GM18870 (cell line): ENCODE data around the gene ABCA1.
"Not testable (repeated sequence)": the region's sequence is repeated elsewhere in the genome, so short reads cannot be mapped to it uniquely, and the experiment has no call there.

ENCODE experiments used
- ATAC-seq: cut with Tn5 transposase; IDR thresholded peaks from one replicate; pipeline ENCODE4 v1.9.1; 2021; ENCODE audit warnings: moderate library complexity; ENCODE audit not compliant: unreplicated experiment

The ABCA1 gene

DNA sequence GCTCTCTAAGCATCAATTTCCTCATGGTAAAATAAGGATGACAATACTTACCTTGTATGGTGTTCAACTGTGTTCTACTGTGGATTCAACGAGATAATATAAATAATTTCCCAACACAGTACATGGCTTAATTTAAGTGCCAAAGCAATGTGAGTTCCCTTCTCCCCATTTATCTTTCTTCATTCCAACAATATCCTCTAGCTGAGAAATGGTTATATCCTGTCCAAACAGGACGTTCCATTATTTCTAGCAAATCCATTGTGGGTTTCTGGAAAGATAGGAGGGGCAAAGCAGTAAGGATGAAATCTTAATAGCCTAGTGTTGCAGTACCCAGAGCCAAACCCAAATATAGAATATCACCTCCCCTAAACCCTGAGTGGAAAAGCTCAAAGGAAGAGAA is 22.0 kb downstream of the ABCA1 start:
- ATAC-seq, result no peak

DNA sequence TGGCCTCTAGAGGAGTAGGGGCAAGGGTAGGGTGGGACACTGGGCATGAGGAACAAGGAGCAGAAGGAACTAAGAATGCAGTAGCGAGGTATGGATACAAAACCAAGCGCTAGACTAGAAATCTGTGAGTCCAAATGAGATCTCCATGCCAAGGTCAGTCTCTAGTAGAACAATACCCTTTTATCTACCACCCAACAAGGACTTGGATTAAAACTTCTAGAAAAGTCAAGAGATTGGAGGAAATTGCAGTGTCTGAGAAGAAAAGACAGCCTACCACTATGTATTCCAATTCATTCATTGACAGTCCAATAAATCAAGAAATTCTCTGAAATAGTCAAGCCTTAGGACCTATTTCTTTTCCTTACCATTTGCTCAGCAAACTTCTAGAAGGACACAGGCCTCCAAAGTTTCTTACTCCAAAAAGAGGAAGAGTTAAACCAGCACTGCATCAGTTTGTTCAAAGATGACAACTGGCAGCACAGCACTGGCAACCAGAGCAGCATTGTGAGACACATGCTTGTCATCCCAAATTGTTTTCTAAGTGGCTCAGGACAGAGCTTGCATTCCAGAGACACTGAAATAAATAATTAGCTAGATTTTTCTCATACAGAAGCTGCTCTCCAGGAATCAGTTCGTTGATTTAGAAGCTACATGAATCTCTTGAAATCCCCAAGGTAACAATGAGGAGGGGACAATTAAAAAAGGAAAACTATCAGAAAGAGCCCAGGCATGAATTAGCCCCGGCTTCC is 22.6 kb downstream of the ABCA1 start:
- ATAC-seq, result no peak

DNA sequence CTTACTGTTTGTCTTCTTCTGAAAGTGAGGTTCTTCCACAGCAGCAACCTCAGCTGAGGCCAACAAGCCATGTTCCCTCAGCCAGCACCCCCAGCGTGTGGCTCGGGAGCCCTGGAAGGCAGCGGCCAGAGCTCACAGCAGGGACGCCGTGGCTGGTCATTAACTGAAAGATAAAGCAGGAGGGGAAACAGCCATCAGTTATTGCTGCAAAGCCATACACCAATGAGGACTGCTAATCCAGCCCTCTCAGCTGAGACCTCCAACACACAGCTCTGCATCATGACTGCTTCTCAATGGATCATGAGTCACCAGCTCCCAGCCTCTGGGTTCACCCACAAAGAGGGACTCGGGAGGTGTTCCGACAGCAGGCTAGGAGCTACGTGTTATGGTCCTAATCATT is 24.3 kb downstream of the ABCA1 start:
- no peak for ATAC-seq

DNA sequence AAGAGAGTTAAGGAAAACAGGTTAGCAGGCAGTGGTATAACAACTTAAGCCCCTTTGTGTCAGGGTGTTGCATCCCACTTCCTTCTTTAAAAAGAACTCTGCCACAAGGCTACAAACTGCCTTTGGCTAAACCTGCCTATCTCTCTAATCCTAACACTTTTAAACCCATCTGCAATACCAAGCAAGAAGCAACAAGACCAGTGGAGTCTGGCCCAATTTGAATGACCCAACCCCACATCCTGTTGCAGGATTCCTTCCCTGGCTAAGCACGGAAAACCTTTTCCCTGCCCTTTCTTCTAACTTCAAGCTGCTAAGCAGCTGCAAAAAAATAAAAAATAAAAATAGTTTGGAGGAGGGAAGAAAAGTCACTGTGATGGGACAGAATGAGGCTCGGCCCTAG is 27.1 kb downstream of the ABCA1 start:
- ATAC-seq, result no peak

GRCh38 chr9:104900324-104900723 is 27.6 kb downstream of the ABCA1 start:
- no peak for ATAC-seq

DNA sequence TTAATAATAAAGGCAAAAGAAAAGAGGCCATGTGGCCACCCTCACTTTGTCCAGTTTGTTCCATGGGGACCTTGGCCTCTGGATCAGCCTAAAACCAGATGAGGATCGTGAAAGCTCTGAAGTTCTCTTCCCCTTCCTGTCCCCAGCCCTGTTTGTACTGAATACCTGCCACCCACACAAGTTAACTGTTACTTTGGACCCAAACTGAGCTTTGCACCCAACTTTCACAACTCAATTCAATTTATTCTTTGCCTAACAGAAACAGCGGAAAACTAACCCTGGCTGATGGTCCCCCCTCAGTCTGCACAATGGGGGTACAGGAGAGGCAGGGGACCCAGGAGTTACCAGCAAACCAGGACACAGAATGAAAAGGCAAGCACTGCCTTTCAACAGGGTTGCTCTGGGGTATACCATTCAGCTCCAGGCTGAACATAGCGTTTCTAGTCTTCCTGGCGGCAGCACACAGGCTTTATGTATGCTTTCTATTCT is 28.2 kb downstream of the ABCA1 start:
- no peak for ATAC-seq

DNA sequence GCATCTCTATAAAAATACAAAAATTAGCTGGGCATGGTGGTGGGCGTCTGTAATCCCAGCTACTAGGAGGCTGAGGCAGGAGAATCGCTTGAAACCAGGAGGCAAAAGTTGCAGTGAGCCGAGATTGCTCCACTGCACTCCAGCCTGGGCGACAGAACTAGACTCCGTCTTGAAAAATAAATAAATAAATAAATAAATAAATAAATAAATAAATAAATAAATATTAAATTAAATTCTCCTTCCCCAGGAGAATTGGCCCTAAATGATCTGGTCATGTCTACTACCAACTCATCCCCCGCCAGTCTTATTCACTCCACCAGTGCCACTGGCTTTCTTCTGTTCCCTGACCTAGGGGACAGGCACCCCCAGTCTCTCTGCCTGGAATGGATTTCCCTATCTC is 29.6 kb downstream of the ABCA1 start:
- ATAC-seq, result not testable (repeated sequence)

- ATAC-seq, result no peak
Measured at GRCh38 chr9:104896131-104896530, 31.8 kb downstream of the ABCA1 start.

- ATAC-seq, result no peak
Measured at GRCh38 chr9:104895572-104895971, 32.4 kb downstream of the ABCA1 start.

GRCh38 chr9:104892701-104893100 is 35.3 kb downstream of the ABCA1 start:
- ATAC-seq, result no peak

DNA sequence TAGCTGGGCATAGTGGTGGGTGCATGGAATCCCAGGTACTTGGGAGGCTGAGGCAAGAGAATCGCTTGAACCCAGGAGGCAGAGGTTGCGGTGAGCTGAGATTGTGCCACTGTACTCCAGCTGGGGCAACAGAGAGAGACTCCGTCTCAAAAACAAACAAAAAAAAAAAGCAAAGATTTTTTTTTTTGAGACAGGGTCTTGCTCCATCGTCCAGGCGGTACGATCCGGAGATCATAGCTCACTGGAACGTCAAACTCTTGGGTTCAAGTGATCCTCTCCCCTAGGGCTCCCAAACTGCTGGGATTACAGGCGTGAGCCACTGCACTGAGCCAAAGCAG is 37.6 kb downstream of the ABCA1 start:
- ATAC-seq, result no peak

DNA sequence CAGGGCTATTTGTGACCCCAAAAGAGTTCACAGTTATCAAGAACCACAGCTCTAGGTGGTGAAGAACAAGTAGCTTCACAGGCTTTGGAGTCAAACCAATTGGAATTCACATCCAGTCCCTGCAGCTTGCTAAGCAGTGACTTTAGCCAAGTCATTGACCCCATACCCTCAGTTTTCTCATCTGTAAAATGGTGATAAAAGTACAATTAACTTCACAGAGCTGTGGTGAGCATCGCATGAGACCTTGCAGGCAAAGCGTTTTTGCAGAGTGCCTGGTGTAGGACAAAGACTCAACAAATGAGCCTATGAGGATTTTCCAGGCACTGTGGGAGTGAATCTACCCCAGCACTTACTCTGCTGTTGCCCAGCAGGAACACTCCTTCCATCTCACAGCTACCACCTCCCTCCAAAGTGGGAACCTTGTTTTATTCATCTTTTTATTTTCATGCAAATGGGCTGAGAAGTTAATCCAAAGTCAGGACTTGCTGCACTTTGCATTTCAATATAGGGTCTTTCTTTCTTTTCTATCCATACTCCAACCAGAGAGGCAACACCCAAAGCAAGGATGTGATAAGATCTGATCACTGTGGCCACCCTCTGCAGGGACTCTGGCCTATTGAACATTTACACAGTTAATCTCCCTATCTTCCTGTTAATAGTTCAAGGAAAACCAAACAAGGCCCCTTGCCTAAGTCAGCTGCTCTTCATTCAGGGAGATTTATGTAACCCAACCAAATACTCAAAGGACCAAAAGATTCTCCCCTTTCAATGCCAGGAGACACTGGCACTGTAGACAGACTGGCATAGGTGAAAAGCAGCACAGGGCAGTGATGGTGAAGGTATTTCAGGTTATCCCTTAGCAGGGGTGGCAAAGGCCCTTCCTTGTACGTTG is 41.9 kb downstream of the ABCA1 start:
- ATAC-seq, result no peak

GRCh38 chr9:104883169-104883568 is 44.8 kb downstream of the ABCA1 start:
- no peak for ATAC-seq

- no peak for ATAC-seq
Measured at GRCh38 chr9:104882566-104882965, 45.4 kb downstream of the ABCA1 start.

- ATAC-seq, result no peak
Measured at GRCh38 chr9:104882086-104882485, 45.9 kb downstream of the ABCA1 start.

- no peak for ATAC-seq
Measured at GRCh38 chr9:104879555-104880309, 48.2 kb downstream of the ABCA1 start.

GRCh38 chr9:104876587-104876986 is 51.4 kb downstream of the ABCA1 start:
- no peak for ATAC-seq

DNA sequence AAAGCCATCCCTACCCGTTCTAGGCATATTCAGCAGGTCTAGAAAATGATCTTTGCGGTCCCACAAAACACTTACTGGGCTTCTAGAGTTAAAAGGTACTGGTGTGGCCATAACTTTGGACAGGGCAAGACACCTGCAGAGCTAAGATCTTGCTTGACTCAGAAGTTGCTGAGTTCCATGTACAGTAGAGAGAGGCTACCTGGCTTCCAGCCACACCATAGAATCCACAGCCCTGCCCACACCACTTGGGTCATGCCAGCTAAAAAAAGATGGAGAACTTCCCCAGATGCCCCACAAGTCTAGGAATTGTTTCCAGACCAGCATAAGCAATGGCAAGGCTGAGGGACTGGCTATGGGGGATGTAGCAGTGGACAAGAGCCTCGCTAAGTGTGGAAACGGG is 52.1 kb downstream of the ABCA1 start:
- ATAC-seq, result no peak

GRCh38 chr9:104875320-104875719 is 52.6 kb downstream of the ABCA1 start:
- ATAC-seq, result no peak

GRCh38 chr9:104873489-104873850 is 54.5 kb downstream of the ABCA1 start:
- ATAC-seq, result no peak

- no peak for ATAC-seq
Measured at GRCh38 chr9:104872656-104873488, 55.1 kb downstream of the ABCA1 start.
